HAP-1 (cell line): Measurements from ENCODE around the gene UCP3.

Experiments
- DNase-seq, 2 experiments: peaks; one replicate each; pipeline ENCODE4 v3.0.0-alpha.2; 2016 to 2020; ENCODE audit warnings: low spot score in 2 of 2
- H3K27me3 ChIP-seq: fragments of 250-450 bp; sonication (Bioruptor Pico); 2 replicates; pipeline ENCODE4 v1.5.1; 2020; ENCODE audit warnings: low read depth, mild to moderate bottlenecking, moderate library complexity
- H3K36me3 ChIP-seq: fragments of 250-450 bp; sonication (Bioruptor Pico); replicated peaks from 2 replicates; pipeline ENCODE4 v1.5.1; 2020; ENCODE audit warnings: mild to moderate bottlenecking
- H3K4me1 ChIP-seq: fragments of 250-450 bp; sonication (Bioruptor Pico); 2 replicates; pipeline ENCODE4 v1.5.1; 2020; ENCODE audit warnings: mild to moderate bottlenecking
- H3K4me3 ChIP-seq: fragments of 250-450 bp; sonication (Bioruptor Pico); 2 replicates; pipeline ENCODE4 v1.5.1; 2020; ENCODE audit warnings: mild to moderate bottlenecking, moderate library complexity
- H3K9me3 ChIP-seq: fragments of 250-450 bp; sonication (Bioruptor Pico); 2 replicates; pipeline ENCODE4 v1.5.1; 2020; ENCODE audit warnings: mild to moderate bottlenecking, moderate library complexity
- in situ Hi-C: fragments of 300-500 bp; cut with MboI; formaldehyde crosslinking; loops from 3 replicates; pipeline ENCODE4 v1.14.3; 2020; ENCODE audit warnings: low sequenced_read_pairs, inconsistent platforms, mixed read lengths

The UCP3 gene

DNA sequence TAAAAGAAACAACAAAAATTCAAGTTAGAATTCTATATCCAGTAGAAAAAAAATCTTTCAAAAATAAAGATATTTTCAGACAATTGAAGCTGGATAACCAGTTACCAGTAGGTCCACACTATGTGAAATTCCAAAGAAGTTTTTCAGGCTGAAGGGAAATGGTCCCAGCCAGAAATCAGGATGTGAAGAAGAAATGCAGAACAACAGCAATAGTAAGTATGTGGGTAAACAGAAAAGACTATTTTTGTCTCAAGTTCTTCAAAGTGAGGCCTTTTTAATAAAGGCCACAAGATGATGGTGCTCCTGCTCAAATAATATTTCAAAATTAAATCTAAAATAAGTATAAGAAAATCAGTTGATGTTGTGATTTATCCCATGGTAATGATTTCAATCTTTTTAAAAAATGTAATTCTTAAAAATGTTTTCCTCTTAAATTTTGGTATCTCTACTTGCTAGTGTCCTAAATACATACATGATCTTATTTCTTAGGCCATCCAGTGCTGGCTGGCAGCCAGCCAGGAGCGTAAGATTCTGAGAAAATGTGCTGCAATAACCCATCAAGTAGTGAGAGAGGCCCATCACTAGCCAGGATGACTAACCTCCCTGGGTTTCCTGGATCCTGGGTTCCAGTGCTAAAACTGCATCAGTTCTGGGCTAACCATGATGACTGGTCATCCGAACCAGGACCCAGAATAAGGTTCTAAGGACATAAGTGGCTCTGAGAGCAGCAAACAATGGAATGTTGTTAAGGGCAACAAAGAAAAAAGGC, 15.6 kb upstream of the UCP3 start:
- H3K36me3 ChIP-seq: no peaks in the 10 kb centered on the region; the same call in 1 of the 2 replicates
- H3K4me1 ChIP-seq: no peaks in the 10 kb centered on the region
- in situ Hi-C loops: no loop called here
- no peak overlapping the region for H3K4me3 ChIP-seq
- no peaks in the 10 kb centered on the region for H3K9me3 ChIP-seq
- no peaks in the 10 kb centered on the region for H3K27me3 ChIP-seq
- no peak for DNase-seq

DNA sequence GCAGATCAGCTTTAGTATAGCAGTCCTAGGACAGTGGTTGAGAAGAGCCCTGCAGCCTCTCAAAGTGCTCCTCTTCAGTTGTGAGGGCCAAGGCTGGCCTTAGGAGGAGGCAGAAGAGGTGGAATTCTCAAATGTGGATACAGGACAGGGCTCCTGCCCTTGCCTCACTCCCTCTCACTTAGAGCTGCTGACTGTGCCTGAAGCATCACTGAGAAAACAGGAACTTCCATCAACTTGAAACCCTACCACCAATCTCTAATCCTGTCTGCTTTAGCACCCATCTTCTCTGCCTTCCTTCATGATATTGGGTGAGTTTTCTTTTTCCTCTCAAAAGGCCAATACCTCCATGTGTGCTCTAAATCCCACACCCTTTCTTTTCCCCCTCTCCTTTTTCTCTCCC, 14.4 kb upstream of the UCP3 start:
- Histone ChIP-seq H3K4me1 (no peaks in the 10 kb centered on the region), H3K36me3 (no peaks in the 10 kb centered on the region; the same call in 1 of the 2 replicates), H3K9me3 (no peaks in the 10 kb centered on the region), H3K4me3 (no peak overlapping the region), H3K27me3 (no peaks in the 10 kb centered on the region)
- DNase-seq: no peak
- in situ Hi-C loops: no loop called here

- in situ Hi-C loops: no loop called here
- Histone ChIP-seq H3K4me1 (no peaks in the 10 kb centered on the region), H3K27me3 (no peaks in the 10 kb centered on the region)
Measured at GRCh38 chr11:74022546-74022945, 13.7 kb upstream of the UCP3 start.

GRCh38 chr11:74021998-74022397, 13.1 kb upstream of the UCP3 start:
- Histone ChIP-seq H3K4me3 (no peak overlapping the region), H3K9me3 (no peaks in the 10 kb centered on the region), H3K27me3 (no peaks in the 10 kb centered on the region), H3K4me1 (no peaks in the 10 kb centered on the region), H3K36me3 (no peaks in the 10 kb centered on the region; the same call in 1 of the 2 replicates)
- DNase-seq: no peak
- in situ Hi-C loops: no loop called here

More at GRCh38 chr11:74022546-74022945, 13.7 kb upstream of the UCP3 start:
- no peak overlapping the region for H3K4me3 ChIP-seq
- H3K36me3 ChIP-seq: no peaks in the 10 kb centered on the region; the same call in 1 of the 2 replicates
- H3K9me3 ChIP-seq: no peaks in the 10 kb centered on the region
- no peak for DNase-seq

DNA sequence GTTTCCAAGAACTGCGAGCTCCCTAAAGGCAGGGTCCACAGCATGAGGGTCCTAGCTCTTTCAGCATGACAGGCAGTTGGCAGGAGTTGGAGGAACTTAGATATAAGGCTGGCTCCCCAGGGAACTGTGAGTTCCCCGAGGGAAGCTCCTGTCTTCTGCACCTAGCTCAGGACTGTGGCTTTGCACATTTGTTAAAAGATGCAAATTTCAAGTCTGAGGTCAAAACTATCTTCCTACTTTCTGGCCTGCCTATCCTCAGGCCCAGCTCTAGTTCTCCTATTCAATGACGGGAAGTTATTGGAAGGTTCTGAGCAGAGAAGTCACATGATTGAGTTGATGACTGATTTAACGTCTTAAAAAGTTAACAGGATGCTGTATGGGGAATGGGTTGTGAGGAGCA, 11.7 kb upstream of the UCP3 start:
- no peak for DNase-seq
- Histone ChIP-seq H3K27me3 (no peaks in the 10 kb centered on the region), H3K4me1 (no peaks in the 10 kb centered on the region), H3K36me3 (peaks cover 3% of the 10 kb centered on the region), H3K9me3 (no peaks in the 10 kb centered on the region), H3K4me3 (no peak overlapping the region)
- in situ Hi-C loops: no loop called here

GRCh38 chr11:74019860-74020259, 11.0 kb upstream of the UCP3 start:
- in situ Hi-C loops: no loop called here
- Histone ChIP-seq H3K36me3 (peaks cover 3% of the 10 kb centered on the region), H3K27me3 (no peaks in the 10 kb centered on the region), H3K4me3 (no peak overlapping the region), H3K9me3 (no peaks in the 10 kb centered on the region), H3K4me1 (no peaks in the 10 kb centered on the region)
- DNase-seq: no peak

GRCh38 chr11:74019104-74019738, 10.3 kb upstream of the UCP3 start:
- Histone ChIP-seq H3K9me3 (no peaks in the 10 kb centered on the region), H3K4me3 (no peak overlapping the region), H3K36me3 (peaks cover 3% of the 10 kb centered on the region), H3K4me1 (no peaks in the 10 kb centered on the region), H3K27me3 (no peaks in the 10 kb centered on the region)
- in situ Hi-C loops: no loop called here
- no peak for DNase-seq

GRCh38 chr11:74018331-74019005, 9.6 kb upstream of the UCP3 start:
- in situ Hi-C loops: no loop called here
- Histone ChIP-seq H3K27me3 (no peaks in the 10 kb centered on the region), H3K4me1 (no peaks in the 10 kb centered on the region), H3K4me3 (no peak overlapping the region), H3K36me3 (peaks cover 3% of the 10 kb centered on the region), H3K9me3 (no peaks in the 10 kb centered on the region)
- DNase-seq: no peak

DNA sequence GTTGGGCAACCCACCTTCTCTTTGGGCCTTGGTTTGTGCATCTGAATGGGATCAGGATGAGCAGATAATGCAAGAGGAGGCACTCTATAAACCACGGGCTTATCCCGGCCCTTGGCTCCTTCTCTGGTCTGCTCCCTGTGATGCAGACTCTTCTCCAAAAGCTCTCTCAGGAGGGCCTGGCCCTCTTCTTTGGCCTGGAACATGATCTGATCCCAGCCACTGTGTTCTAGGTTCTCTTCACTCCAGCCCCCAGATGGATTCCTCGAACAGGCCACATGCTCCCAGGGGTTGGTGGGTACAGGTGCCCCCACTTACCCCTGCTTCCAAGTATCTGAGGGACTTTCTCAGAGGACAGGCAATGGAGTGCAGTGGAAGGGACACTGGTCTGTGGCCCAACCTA, 8.7 kb upstream of the UCP3 start:
- Histone ChIP-seq H3K4me1 (no peaks in the 10 kb centered on the region), H3K36me3 (peaks cover 3% of the 10 kb centered on the region), H3K4me3 (no peak overlapping the region), H3K27me3 (no peaks in the 10 kb centered on the region), H3K9me3 (no peaks in the 10 kb centered on the region)
- DNase-seq: no peak
- in situ Hi-C loops: no loop called here

GRCh38 chr11:74015919-74016684, 7.2 kb upstream of the UCP3 start:
- peaks cover 3% of the 10 kb centered on the region for H3K36me3 ChIP-seq
- no peak overlapping the region for H3K4me3 ChIP-seq
- H3K27me3 ChIP-seq: no peaks in the 10 kb centered on the region
- in situ Hi-C loops: no loop called here
- no peaks in the 10 kb centered on the region for H3K9me3 ChIP-seq
- H3K4me1 ChIP-seq: no peaks in the 10 kb centered on the region
- DNase-seq: no peak

GRCh38 chr11:74014880-74015279, 6.0 kb upstream of the UCP3 start:
- Histone ChIP-seq H3K27me3 (no peaks in the 10 kb centered on the region), H3K9me3 (no peaks in the 10 kb centered on the region), H3K4me1 (no peaks in the 10 kb centered on the region), H3K36me3 (peaks cover 3% of the 10 kb centered on the region; the same call in 1 of the 2 replicates), H3K4me3 (no peak overlapping the region)
- DNase-seq: no peak
- in situ Hi-C loops: no loop called here

GRCh38 chr11:74013141-74013540, 4.3 kb upstream of the UCP3 start:
- no peaks in the 10 kb centered on the region for H3K9me3 ChIP-seq
- DNase-seq: no peak
- H3K27me3 ChIP-seq: no peaks in the 10 kb centered on the region
- peaks cover 3% of the 10 kb centered on the region; the same call in 1 of the 2 replicates for H3K36me3 ChIP-seq
- no peak overlapping the region for H3K4me3 ChIP-seq
- no peaks in the 10 kb centered on the region for H3K4me1 ChIP-seq
- in situ Hi-C loops: no loop called here

- H3K27me3 ChIP-seq: no peaks in the 10 kb centered on the region
- no peak for DNase-seq
- in situ Hi-C loops: no loop called here
- H3K9me3 ChIP-seq: no peaks in the 10 kb centered on the region
- H3K4me1 ChIP-seq: no peaks in the 10 kb centered on the region
- no peak overlapping the region for H3K4me3 ChIP-seq
- H3K36me3 ChIP-seq: peaks cover 3% of the 10 kb centered on the region; the same call in 1 of the 2 replicates
Measured at GRCh38 chr11:74012074-74012809, 3.4 kb upstream of the UCP3 start.
